SKM-1 (cell line): ENCODE data around the gene KISS1R.
"Not testable (repeated sequence)": the region's sequence is repeated elsewhere in the genome, so short reads cannot be mapped to it uniquely, and the experiment has no call there.

ENCODE experiments used
- DNase-seq: peaks from one replicate; lab custom pipeline; 2025; ENCODE audit not compliant: unreplicated experiment; lab: John Stamatoyannopoulos, UW

KISS1R gene

GRCh38 chr19:952049-952679, 35.0 kb downstream of the KISS1R start:
- no peak for DNase-seq

GRCh38 chr19:952680-953444, 35.7 kb downstream of the KISS1R start:
- DNase-seq = no peak

GRCh38 chr19:953445-954271, 36.5 kb downstream of the KISS1R start:
- no peak for DNase-seq

GRCh38 chr19:954272-954671, 37.1 kb downstream of the KISS1R start:
- no peak for DNase-seq

- DNase-seq = no peak
These were observed 37.8 kb downstream of the KISS1R start for GRCh38 chr19:954672-955494.

- DNase-seq = no peak
These were observed 39.0 kb downstream of the KISS1R start for GRCh38 chr19:955803-956765.

- no peak for DNase-seq
These were observed 39.8 kb downstream of the KISS1R start for GRCh38 chr19:956766-957440.

- not testable (repeated sequence) for DNase-seq
These were observed 40.4 kb downstream of the KISS1R start for GRCh38 chr19:957578-957977.

GRCh38 chr19:958967-959855, 42.1 kb downstream of the KISS1R start:
- DNase-seq = no peak

- no peak for DNase-seq
These were observed 42.9 kb downstream of the KISS1R start for GRCh38 chr19:960020-960419.

GRCh38 chr19:960601-960938, 43.4 kb downstream of the KISS1R start:
- no peak for DNase-seq

GRCh38 chr19:961866-962620, 44.9 kb downstream of the KISS1R start:
- no peak for DNase-seq

- DNase-seq = no peak
These were observed 45.7 kb downstream of the KISS1R start for GRCh38 chr19:962683-963400.

- DNase-seq = no peak
These were observed 46.4 kb downstream of the KISS1R start for GRCh38 chr19:963486-963951.

GRCh38 chr19:964116-964520, 47.0 kb downstream of the KISS1R start:
- no peak for DNase-seq

- no peak for DNase-seq
These were observed 47.9 kb downstream of the KISS1R start for GRCh38 chr19:964761-965694.
